NCI-H146 treated with DMSO at 0.1 percent for 48 hours (cell line): ENCODE results near the gene THAP6.
A peak's percentile ranks its signal among the peaks of the same experiment; 100 is the strongest.
"Not testable (repeated sequence)": the region's sequence is repeated elsewhere in the genome, so short reads cannot be mapped to it uniquely, and the experiment has no call there.

Experiments
- DNase-seq: peaks from one replicate; lab custom pipeline; 2025; ENCODE audit not compliant: unreplicated experiment; lab: John Stamatoyannopoulos, UW

THAP6 gene, protein sequence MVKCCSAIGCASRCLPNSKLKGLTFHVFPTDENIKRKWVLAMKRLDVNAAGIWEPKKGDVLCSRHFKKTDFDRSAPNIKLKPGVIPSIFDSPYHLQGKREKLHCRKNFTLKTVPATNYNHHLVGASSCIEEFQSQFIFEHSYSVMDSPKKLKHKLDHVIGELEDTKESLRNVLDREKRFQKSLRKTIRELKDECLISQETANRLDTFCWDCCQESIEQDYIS

DNA sequence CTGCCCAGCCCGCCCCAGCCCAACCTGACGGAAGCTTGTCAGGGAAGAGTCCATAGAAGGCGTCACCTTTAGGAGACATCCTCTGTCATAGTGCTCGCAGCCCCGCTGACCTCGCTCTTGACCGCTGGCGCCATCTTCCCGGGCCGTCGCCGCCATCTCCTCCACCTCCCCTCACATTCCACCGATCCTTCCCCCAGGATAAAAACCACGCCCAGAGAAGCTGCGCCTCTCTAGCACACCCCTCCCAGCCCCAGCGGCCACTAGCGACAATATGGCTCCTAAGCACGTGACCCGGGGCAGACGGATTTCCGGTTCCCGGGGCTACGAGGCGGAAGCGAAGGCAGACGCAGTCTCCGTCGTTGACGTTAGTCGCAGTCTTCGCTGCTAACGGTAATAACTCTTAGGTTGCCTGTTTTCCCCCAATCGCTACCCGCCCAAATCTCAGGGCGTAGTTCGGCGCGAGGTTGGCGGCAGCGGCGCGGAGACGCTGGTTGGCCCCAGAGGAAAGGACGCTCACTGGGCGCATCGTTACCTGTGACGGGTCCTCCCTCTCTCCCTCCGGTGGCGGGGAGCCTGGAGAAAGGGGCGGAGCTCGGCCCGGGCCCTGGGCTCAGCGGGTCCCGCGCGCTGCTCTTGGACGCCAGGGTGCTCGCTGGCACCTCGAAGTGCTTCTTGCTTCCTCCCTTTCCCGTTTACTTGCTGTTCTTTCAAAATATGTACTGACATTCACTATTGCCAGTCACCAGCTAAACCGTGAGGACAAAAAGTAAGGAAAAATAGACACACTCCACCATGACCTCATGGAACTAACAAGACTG is at the start of gene THAP6, which contains the start of gene RCHY1:
Gene THAP6, plus strand, starts transcription at position 343 of the 818 bp plus-strand sequence. CDS start 980 bp downstream, outside the sequence.
Gene RCHY1, minus strand, starts transcription at position 273 of the 818 bp plus-strand sequence. Its CDS starts 117 bp downstream, at position 156.
- peak; percentile 95 for DNase-seq

DNA sequence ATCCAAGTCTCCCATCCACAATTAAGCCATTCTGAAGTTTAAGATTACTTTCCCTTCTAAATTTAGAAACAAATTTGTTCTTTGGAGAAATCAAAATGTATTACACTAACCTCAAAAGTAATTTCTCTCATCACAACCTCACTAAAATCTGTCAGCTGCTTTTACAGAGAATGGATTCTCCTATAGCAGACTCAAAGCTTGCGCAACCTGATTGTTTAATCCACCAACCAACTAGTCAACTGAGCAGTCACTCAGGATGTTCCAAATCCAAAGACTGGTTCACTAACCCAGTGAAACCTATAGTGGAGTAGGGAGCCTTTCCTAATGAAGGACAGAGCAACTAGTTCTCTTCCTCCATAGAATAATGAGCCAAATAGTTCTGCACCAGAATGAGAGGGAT is 44.4 kb upstream of the THAP6 start:
- no peak for DNase-seq

DNA sequence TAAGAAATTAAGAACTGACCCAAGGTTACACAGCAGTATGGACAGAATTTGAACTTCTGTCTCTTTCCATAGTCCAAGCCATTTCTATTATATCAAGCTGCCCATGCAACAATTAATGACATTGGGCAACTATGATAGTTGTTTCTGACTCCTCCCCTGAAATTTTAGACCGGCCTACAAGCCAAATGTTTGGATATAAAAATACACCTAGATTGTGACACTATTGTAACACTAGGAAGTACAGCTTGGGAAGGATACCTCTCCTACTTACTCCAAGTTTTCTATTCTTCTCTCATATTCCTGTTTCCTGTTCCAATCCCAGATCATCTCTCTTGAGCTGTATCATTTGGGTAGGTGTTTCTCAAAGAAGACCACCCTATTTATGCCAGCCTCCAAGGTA is 43.5 kb upstream of the THAP6 start:
- no peak for DNase-seq

DNA sequence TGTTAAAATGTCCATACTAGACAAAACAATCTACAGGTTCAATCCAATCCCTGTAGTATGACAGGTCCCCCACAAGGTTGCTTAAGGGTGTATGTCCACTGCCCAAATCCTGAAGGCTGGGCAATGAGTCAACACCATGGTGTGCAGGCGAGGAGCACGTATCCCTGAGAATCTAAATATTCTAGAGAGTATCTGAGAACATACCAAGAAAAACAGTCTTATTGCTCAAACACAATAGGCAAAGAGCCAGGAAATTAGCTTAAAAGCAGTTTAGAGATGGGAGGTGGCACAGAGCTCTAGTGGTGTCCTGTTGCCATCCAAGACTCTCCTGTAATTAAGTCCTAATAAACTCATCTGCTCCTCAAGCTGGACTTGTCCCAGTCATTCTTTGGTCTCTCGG is 37.1 kb upstream of the THAP6 start:
- no peak for DNase-seq

DNA sequence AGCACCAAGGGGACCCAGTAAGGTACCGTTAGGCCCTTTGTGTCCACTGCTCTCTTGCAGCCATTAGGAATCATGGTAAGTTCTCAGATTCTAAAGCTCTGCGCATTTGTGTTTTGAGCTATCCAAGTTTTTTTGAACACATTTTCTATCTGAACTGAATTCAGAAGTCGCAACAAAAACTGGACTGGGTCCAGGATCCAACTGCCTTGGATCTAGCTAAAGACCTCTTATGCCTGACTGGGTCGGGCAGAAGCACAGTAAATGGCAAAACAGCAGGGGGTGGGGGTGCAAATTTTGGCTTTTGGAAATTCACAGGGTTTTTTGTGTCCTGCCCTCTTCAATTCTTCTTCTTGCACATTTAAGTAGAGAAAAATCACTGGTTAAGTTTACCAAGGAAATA is 30.1 kb upstream of the THAP6 start:
- DNase-seq: no peak

DNA sequence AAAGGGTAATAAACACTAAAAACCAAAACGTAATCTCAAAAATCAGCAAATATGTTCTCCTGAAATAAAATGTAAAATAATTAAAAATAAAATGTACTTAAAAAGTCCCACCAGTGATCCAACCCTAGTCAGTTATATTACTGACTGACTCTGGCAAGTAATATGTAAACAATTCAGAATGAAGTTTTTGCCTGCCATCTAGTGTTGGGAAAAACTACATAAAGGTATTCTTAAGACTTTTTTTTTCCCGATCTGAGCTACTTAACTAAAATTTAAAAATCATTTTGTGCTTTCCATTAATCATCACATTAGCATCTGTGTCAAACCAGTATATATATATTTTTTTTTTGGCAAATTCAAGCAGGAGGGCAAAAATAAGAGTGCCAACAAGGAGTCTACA is 24.1 kb upstream of the THAP6 start:
- no peak for DNase-seq

DNA sequence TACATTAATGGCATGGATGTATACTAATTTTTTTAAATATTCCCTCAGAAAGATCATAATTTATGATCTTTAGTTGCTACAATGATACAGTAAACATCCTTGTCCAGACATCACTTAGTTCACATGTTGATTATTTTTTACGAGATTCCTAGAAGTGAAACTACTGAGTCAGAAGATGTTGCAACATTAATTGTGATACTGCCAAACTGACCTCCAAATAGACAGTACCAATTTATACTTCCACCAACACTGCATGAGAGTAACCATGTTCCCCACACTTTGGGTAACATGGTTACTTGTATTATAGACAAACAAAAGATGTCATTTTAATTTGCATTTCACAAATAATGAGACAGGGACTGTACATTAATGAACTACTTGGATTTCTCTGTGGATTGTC is 19.7 kb upstream of the THAP6 start:
- DNase-seq: no peak

DNA sequence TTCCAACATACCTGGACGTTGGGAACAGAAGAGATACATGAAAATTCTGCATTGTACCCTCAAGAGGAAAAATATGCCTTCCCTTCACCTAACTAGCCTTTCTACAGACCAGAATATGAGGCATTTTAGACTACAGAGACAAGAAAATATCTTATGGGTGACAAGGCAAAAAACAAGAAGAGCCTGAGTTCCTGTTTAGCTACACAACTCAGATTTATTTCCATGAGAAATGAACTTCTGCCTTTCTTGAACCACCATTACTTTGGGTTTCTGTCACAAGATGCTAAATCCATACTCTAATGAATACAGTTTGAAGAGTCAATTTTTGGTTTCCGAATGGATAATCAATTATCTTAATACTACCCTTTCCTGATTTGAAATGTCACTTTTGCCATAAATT is 18.8 kb upstream of the THAP6 start:
- no peak for DNase-seq

DNA sequence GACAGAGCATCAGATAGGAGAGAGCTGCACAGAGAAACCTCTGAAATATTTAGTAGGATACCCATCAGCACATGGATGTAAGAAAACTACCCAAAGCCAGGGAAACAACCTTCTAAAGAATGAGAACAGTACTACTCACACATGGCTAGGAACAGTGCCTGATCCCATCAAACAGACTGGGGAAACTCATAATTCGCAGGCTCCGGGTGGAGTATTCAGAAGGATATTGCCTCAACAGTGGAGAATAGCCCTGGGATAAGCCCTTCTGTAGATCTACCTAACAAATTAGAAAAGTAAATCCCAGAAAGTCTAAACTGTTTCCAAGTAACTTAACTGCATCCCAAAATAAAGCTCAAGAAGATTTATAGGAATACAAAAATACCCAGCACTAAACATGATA is 17.9 kb upstream of the THAP6 start:
- DNase-seq: no peak

DNA sequence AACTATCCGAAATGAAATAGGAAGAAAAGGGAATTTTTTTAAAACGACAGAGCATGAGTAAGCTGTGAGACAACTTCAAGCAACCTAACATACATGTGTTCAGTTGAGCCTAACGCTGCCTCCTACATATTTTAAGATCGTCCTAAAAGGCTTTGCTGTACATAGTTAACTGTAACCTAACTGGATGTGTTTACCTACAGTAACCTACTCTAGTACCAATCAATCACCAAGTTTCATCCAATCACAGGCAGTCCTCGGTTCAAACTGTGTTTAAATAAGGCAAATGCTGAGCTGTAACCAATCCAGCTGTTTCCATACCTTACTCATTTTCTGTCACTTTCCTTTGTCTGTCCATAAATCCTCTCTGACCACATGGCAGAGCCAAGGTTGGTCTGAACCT is 17.1 kb upstream of the THAP6 start:
- no peak for DNase-seq

DNA sequence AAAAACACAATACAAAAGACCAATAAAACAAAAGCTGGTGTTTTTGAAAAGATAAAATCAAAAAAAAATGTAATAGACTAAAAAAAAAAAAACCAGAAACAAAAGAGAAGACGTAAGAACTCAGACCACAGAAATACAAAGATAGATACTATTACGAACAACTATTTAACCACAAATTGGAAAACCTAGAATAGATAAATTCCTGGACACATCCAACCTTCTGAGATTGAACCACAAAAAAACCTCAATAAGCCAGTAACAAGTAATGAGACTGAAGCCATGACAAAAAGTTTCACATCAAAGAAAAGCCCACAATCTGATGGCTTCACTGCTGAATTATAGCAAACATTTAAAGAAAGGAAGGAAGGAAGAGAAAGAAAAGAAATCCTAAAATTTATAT is 16.2 kb upstream of the THAP6 start:
- DNase-seq: no peak

DNA sequence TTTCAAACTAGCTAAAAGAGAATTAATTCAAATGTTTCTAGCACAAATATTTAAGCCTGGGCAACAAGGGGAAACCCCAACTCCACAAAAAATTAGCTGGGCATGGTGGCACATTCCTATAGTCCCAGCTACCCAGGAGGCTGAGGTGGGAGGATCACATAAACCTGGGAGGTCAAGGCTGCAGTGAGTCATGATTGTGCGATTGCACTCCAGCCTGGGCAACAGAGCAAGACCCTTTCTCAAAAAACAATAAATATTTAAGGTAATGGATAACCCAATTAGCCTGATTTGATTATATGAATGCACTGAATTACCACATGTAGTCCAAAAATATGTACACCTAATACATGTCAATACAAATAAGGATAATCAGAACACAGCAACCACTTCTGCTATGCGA is 14.4 kb upstream of the THAP6 start:
- no peak for DNase-seq

DNA sequence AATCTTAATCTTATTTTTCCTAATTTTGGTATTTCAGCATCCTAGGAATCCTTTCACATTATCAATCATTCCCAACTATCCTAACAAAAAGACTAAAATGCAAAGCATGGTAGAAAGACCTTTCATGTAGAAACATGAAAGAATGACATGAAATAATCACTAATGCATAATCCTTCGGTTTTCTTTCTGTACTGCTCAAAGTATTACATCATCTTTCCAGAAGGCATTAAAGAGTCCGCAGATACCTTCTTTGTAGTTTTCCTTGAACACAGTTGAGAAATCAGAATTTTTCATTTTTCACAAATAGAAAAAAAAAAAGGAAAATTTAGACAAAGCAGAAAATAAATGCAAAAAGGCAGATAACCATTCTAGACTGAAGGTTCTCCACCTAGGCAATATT is 11.6 kb upstream of the THAP6 start:
- no peak for DNase-seq

DNA sequence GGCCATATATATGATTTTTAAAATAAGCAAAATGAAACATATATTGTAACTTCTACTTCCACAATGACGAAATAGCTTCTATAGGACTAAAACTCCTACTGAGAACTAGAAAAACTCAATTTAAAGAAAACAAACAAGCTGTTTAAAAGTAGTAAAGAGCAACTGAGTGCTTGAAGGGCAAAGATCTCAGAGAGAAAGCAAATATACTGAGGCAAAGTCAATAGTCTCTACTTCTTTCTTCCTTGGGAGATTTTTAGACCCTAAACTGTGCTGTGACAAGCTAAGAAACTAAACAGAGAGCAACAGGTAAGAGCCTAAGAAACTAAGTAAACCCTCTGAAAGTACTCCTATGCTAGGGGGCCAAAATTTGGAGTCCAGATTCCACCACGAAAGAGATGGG is 8.6 kb upstream of the THAP6 start:
- DNase-seq: no peak

DNA sequence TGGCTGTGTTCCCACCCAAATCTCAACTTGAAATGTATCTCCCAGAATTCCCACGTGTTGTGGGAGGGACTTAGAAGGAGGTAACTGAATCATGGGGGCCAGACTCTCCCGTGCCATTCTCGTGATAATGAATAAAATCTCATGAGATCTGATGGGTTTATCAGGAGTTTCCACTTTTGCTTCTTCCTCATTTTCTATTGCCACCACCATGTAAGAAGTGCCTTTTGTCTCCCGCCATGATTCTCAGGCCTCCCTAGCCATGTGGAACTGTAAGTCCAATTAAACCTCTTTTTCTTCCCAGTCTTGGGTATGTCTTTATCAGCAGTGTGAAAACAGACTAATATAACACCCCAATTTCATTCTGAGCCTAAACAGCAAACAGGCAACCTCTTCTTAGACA is 4.7 kb upstream of the THAP6 start:
- not testable (repeated sequence) for DNase-seq

DNA sequence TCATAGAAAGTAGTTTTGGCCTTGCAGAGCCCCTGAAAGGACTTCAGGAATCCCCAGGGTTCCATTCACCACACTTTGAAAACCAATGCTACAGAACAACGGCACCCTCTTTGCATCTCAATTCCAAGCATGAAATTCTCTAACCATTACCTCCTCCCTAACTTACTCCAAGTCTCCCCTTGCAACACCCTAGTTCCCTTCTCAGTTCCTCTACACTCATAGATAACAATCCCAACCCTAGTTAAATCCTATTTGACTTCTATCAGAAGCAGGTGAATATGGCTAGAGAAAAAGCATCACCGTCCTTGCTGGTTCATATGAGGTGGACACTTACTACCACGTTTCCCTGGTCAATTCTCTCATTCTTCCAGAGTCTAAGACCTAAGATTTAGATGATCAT is 2.4 kb upstream of the THAP6 start:
- DNase-seq: no peak

DNA sequence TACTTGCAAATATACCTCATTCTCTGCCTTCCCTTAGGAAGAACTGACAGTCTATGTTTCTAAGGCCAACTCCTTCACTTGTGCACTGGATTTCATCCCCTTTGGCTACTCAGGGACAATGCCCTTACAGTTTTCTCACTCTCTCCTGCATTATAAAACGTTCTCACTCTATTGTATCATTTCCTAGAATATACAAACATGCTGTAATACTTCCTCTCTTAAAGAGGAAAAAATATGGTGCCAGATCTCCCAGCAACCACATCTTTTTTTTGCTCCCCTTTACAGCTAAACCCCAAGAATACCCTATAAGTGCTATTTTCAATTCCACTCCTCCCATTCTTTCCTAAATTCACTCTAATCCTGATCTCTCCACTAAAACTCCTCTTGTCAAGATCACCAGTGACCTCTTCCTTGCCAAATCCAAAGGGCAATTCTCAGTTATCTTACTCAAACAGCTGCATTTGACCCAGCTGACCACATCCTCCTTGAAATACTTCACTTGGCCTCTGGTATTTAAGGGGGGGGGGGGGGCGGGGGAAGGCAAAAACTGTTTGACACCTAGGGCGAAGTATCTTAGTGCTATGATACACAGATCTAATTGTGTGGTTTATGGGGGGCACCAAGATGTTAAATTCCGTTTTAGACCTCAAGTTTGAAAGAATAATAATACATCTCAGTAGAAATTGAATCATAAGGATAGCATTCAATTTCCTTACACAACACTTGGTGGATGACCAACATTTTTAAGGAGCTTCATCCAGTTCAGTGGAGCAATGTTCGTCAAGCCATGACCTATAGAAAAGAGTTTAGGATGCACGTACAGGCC is 1.7 kb upstream of the THAP6 start:
- no peak for DNase-seq

DNA sequence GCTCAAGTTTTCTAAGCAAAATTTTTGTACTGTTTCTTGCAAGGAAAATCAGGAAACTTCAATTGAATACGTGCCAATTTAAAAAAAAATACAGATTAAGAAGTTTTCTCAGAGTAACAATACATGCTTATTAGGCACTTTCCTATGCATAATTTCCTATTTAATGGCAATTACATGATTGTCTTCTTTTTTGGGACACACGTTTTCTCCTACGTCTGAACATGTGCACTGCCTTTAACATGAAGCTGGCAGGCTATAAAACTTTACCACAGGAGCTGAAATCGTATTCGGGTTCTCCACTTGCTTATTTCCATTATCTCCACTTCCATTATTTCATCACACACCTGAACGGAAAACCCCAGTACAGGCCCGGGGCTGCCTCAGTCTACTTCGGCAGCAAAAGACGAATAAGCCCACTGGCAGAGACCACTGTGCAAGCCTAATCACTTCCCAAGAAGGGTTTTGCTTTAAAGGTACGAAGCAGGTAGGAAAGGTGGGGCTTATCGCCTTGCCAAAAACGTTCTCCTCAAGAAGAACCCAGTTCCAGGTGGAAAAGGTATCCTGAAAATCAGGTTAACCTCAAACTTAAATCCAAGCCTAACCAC is 645 bp upstream of the THAP6 start:
- DNase-seq: no peak

DNA sequence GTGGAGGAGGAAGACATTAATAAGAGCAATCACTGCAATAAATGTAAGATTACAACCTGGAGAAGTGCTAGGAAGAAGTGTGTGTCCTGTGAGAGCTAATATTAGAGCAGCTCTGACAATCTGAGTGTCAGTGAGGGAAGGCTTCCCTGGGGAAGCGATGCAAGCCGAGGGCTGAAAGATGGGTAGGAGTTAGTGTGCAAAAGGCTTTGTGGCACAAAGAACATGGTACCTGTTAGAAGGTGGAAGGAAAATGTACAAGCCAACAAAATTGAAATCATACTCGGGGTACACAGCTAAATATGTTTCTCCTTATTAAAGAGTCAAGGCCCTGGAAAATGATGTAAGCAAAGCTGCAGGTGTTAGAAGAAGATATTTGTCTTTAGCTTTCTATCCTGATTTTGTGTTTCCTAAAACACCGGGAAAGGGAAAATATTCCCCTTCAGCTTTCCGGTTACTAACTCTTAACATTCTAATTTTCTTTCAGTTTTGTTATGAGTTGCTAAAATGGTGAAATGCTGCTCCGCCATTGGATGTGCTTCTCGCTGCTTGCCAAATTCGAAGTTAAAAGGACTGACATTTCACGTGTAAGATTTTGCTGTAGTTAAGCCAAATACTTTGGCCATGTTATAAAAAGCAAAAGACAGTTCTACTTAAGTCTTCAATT is 808 bp downstream of the THAP6 start:
- no peak for DNase-seq

DNA sequence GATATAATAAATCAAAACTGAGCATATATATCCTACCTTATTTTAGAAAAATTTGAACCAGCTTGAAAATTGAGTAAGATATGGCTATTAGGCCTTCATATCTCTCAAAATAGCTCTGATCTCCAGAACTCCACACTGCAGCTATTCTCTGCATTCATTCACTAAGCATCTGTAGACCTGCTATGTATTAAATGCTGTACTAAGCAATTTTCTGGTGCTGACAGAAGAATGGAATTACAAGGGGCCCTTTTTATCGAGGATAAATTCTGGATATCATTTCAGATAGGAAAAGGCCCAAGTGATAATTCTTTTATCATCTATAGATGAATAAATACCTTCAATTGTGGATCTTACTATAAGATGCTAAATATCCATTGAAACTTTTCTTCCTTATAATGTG is 1.9 kb downstream of the THAP6 start:
- no peak for DNase-seq

DNA sequence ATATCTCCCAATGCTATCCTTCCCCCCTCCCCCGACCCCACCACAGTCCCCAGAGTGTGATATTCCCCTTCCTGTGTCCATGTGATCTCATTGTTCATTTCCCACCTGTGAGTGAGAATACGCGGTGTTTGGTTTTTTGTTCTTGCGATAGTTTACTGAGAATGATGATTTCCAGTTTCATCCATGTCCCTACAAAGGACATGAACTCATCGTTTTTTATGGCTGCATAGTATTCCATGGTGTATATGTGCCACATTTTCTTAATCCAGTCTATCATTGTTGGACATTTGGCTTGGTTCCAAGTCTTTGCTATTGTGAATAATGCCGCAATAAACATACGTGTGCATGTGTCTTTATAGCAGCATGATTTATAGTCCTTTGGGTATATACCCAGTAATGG is 5.2 kb downstream of the THAP6 start:
- not testable (repeated sequence) for DNase-seq
